Activated naive CD8-positive, alpha-beta T cell treated with anti-CD3 and anti-CD28 coated beads for 36 hours (primary cell): ENCODE measurements around the gene MARVELD3. TPM values are rescaled to one million over a fixed set of nuclear protein-coding genes. Genes with fewer than 3 reads are reported as not detected.
"Not testable (repeated sequence)": the region's sequence is repeated elsewhere in the genome, so short reads cannot be mapped to it uniquely, and the experiment has no call there.

Source experiments
- DNase-seq: peaks from one replicate; pipeline ENCODE4 v3.0.0; 2021
- H3K27ac Mint-ChIP-seq: one replicate; pipeline ENCODE4 v1.8.0; 2022; ENCODE audit warnings: mild to moderate bottlenecking, moderate library complexity, mixed read lengths
- H3K27me3 Mint-ChIP-seq: one replicate; pipeline ENCODE4 v1.8.0; 2022; ENCODE audit warnings: mild to moderate bottlenecking, mixed read lengths
- H3K36me3 Mint-ChIP-seq: one replicate; pipeline ENCODE4 v1.8.0; 2021; ENCODE audit warnings: mild to moderate bottlenecking, mixed read lengths
- H3K4me1 Mint-ChIP-seq: one replicate; pipeline ENCODE4 v1.8.0; 2021; ENCODE audit warnings: mixed read lengths
- H3K4me3 Mint-ChIP-seq: one replicate; pipeline ENCODE4 v1.8.0; 2022; ENCODE audit warnings: mild to moderate bottlenecking, moderate library complexity, mixed read lengths
- H3K9me3 Mint-ChIP-seq: one replicate; pipeline ENCODE4 v1.8.0; 2022; ENCODE audit warnings: mixed read lengths
- total RNA-seq, 2 experiments: library from RNA; stranded (reverse); gene quantifications; one replicate each; pipeline ENCODE4 v1.2.3, GENCODE V29; 2021

MARVELD3 gene
- total RNA-seq, 2 experiments from 2014 or later, result not detected

GRCh38 chr16:71673582-71673973 is 47.6 kb downstream of the MARVELD3 start:
- no peak for DNase-seq
- Mint-ChIP-seq H3K4me3 (no peak overlapping the region), H3K9me3 (no peaks in the 10 kb centered on the region), H3K27ac (no peak overlapping the region), H3K4me1 (peaks cover 3% of the 10 kb centered on the region), H3K27me3 (no peaks in the 10 kb centered on the region), H3K36me3 (peaks cover 8% of the 10 kb centered on the region)

- Mint-ChIP-seq H3K27me3 (no peaks in the 10 kb centered on the region), H3K4me3 (no peak overlapping the region), H3K27ac (no peak overlapping the region), H3K4me1 (peaks cover 3% of the 10 kb centered on the region), H3K36me3 (peaks cover 10% of the 10 kb centered on the region), H3K9me3 (no peaks in the 10 kb centered on the region)
- no peak for DNase-seq
Observed at GRCh38 chr16:71674229-71674628, 48.2 kb downstream of the MARVELD3 start.

- H3K4me1 Mint-ChIP-seq, result peaks cover 3% of the 10 kb centered on the region
- peaks cover 15% of the 10 kb centered on the region for H3K36me3 Mint-ChIP-seq
- no peaks in the 10 kb centered on the region for H3K9me3 Mint-ChIP-seq
- no peaks in the 10 kb centered on the region for H3K27me3 Mint-ChIP-seq
- DNase-seq, result no peak
- H3K27ac Mint-ChIP-seq, result no peak overlapping the region
- no peak overlapping the region for H3K4me3 Mint-ChIP-seq
Observed at GRCh38 chr16:71675380-71675779, 49.4 kb downstream of the MARVELD3 start.

GRCh38 chr16:71676236-71676635 is 50.3 kb downstream of the MARVELD3 start:
- Mint-ChIP-seq H3K9me3 (no peaks in the 10 kb centered on the region), H3K36me3 (peaks cover 14% of the 10 kb centered on the region), H3K4me1 (peaks cover 3% of the 10 kb centered on the region), H3K4me3 (no peak overlapping the region), H3K27ac (no peak overlapping the region), H3K27me3 (no peaks in the 10 kb centered on the region)
- DNase-seq, result no peak

GRCh38 chr16:71681360-71681759 is 55.4 kb downstream of the MARVELD3 start:
- peaks cover 35% of the 10 kb centered on the region for H3K36me3 Mint-ChIP-seq
- peaks cover 3% of the 10 kb centered on the region for H3K4me1 Mint-ChIP-seq
- H3K27me3 Mint-ChIP-seq, result no peaks in the 10 kb centered on the region
- DNase-seq, result no peak
- H3K9me3 Mint-ChIP-seq, result no peaks in the 10 kb centered on the region
- H3K4me3 Mint-ChIP-seq, result no peak overlapping the region
- H3K27ac Mint-ChIP-seq, result no peak overlapping the region

GRCh38 chr16:71684280-71684679 is 58.3 kb downstream of the MARVELD3 start:
- not testable (repeated sequence) for DNase-seq, H3K4me3 Mint-ChIP-seq, H3K27ac Mint-ChIP-seq, H3K4me1 Mint-ChIP-seq, H3K27me3 Mint-ChIP-seq, H3K9me3 Mint-ChIP-seq
- peaks cover 34% of the 10 kb centered on the region for H3K36me3 Mint-ChIP-seq

Other genes starting within 250 kb of the MARVELD3 start
- not detected for gene TLE7, start 184.1 kb upstream of the MARVELD3 start, total RNA-seq
- gene ZNF23, start 163.9 kb upstream of the MARVELD3 start, total RNA-seq, result 10 to 100 TPM; 11.1 to 11.5 TPM
- gene ZNF19, start 136.9 kb upstream of the MARVELD3 start, total RNA-seq, result 1 to 10 TPM; 3.0 to 3.6 TPM
- gene CHST4, start 99.8 kb upstream of the MARVELD3 start, total RNA-seq, result under 1 TPM in 1 of 2 experiments, not detected in 1; 0.19 TPM
- gene TAT, start 49.1 kb upstream of the MARVELD3 start, total RNA-seq, result not detected
- 1 to 10 TPM; 9.3 to 9.8 TPM for gene PHLPP2, start 98.5 kb downstream of the MARVELD3 start, total RNA-seq
- gene AP1G1, start 182.7 kb downstream of the MARVELD3 start, total RNA-seq, result 10 to 100 TPM; 59.1 to 62.2 TPM
- gene ATXN1L, start 219.8 kb downstream of the MARVELD3 start, total RNA-seq, result 10 to 100 TPM; 13.4 to 15.3 TPM